Left colon (tissue), 2 donors: ENCODE measurements around the gene GSTM4. TPM values are rescaled to one million over a fixed set of nuclear protein-coding genes. Genes with fewer than 3 reads are reported as not detected.
"Not testable (repeated sequence)": the region's sequence is repeated elsewhere in the genome, so short reads cannot be mapped to it uniquely, and the experiment has no call there.

Experiments used
- ATAC-seq: fragments of 200-7000 bp; cut with Tn5 transposase; one replicate; pipeline ENCODE4 v1.9.1; 2020; ENCODE audit warnings: mild to moderate bottlenecking, moderate library complexity
- DNase-seq, 2 donors: peaks; one replicate each; pipeline ENCODE4 v3.0.0-alpha.2; 2020
- intact Hi-C, 2 donors: fragments of 100-400 bp; cut with DNase I in 1 of 2; cut with micrococcal nuclease in 1 of 2; formaldehyde crosslinking; loops; one replicate each; pipeline versions ENCODE4 v1.11.2 to v1.14.0; 2022; cut with DNase I, micrococcal nuclease
- total RNA-seq, 2 donors: library from RNA; stranded (reverse); fragmentation: NEBNext Ultra II Directional; extraction: Animal tissue kit (Norgen Biotek cat#: 25700); gene quantifications; one replicate each; pipeline ENCODE4 v1.2.1, GENCODE V29; 2021
- donor health status: DM: no; HTN: no; CAD: no.
- donor health status: DM: yes; HTN: yes; CAD: no.

Gene GSTM4
- total RNA-seq, 2 donors from 2014 or later, result 74.8 to 83.5 TPM

DNA sequence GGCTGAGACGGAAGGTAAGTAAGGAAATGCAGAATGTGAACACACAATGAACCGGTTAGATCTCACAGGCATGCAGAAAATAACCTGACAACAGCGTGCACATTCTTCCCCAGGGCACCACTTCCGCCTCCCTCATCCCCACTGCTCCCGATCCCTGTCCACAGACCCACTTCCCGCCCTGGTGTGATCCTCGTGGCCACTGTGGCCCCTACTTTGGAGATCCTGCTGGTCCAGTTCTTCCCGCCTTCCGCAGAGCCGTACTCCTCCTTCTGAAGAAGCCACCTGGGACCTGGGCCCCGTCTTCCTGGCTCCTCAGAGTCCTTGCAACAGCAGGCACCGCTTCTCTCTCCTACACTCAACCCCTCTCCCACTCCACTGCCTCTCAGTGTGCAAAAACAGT lies 1.4 kb upstream of the GSTM4 start:
- ATAC-seq (no peak), DNase-seq (no peak)
- intact Hi-C loops, result no loop called here

DNA sequence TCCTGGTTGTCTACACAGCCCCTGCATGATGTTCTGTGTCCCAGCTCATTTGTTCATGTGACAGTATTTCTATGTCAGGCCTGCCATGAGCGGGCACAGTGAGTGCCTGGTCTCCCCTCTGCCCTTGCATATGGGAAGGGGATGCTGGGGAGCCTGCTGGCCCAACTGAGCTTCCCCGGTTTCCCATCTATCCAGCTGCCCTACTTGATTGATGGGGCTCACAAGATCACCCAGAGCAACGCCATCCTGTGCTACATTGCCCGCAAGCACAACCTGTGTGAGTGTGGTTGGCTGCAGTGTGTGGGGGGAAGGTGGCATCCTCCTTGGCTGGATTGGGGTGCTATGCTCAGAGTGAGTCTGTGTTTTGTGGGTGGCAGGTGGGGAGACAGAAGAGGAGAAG lies 1.5 kb downstream of the GSTM4 start:
- intact Hi-C loops, result no loop called here
- DNase-seq, result no peak
- ATAC-seq, result no peak

GRCh38 chr1:109657970-109658369 lies 2.1 kb downstream of the GSTM4 start:
- DNase-seq, result no peak
- intact Hi-C loops, result no loop called here

DNA sequence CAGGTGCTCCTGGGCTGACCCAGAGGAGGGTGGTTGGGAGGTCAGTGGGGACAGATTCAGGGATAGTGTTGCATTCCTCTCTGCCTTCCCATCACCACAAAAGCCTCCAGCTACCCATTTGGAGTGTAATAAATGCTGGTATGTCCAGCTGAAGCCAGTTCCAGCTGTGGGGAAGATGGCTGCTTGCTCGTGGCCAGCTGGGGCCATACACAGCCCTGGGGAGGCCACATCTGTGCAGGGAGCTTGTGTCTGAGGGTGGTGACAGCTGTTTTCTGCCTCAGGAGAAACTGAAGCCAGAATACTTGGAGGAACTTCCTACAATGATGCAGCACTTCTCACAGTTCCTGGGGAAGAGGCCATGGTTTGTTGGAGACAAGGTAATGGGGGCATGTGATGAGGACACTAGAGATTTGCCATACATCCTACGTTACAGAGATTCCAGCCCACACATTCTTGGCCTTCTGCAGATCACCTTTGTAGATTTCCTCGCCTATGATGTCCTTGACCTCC lies 2.7 kb downstream of the GSTM4 start:
- DNase-seq (no peak), ATAC-seq (no peak)
- intact Hi-C loops, result no loop called here

More at GRCh38 chr1:109657970-109658369, 2.1 kb downstream of the GSTM4 start:
- ATAC-seq, result no peak

GRCh38 chr1:109659145-109659544 lies 3.2 kb downstream of the GSTM4 start:
- ATAC-seq (no peak), DNase-seq (no peak)
- intact Hi-C loops, result no loop called here

DNA sequence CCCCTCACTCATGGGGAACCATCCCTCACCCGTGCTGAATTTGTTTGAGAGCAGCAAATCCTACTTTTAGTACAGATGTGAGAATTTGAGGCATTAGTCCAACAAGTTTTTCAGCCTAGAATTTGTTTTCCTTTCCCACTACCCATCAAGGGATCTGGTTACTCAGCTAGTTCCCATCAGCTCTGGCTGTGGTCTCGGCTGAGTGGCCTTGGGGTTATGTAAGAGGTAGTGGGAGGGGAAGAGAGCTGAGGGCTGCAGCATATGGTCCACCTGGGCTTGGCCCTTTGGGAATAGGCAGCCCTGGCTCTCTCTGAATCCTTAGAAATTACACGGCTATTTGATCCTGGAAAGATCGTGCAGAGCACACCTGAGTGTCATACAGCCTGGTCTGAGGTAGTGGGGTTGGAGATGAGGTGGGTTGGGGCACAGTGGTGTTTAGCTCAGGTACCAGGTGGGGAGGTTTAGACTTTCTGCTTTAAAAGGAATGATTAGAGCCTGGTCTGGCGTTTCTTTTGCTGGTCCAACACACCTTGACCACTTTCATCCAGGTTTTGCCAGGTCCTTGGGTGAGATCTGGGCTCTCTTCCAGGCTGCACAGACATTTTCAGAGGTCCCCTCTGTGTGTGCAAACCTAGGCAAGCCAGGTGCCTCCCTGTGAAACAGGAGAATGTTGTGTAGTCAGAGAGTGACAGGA lies 4.2 kb downstream of the GSTM4 start:
- ATAC-seq, result no peak
- intact Hi-C loops, result no loop called here
- DNase-seq, result no peak

GRCh38 chr1:109660691-109661026 lies 4.8 kb downstream of the GSTM4 start:
- ATAC-seq, DNase-seq, intact Hi-C loops: not testable (repeated sequence)

DNA sequence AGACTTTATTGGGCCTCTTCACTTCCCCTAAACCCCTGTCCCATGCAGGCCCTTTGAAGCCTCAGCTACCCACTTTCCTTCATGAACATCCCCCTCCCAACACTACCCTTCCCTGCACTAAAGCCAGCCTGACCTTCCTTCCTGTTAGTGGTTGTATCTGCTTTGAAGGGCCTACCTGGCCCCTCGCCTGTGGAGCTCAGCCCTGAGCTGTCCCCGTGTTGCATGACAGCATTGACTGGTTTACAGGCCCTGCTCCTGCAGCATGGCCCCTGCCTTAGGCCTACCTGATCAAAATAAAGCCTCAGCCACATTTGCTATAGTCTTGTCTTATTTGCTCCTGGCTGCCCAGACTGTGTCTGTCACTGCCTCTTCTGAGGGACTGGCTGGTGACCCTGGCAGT lies 5.5 kb downstream of the GSTM4 start:
- ATAC-seq, result no peak
- DNase-seq, result no peak
- intact Hi-C loops, result no loop called here

DNA sequence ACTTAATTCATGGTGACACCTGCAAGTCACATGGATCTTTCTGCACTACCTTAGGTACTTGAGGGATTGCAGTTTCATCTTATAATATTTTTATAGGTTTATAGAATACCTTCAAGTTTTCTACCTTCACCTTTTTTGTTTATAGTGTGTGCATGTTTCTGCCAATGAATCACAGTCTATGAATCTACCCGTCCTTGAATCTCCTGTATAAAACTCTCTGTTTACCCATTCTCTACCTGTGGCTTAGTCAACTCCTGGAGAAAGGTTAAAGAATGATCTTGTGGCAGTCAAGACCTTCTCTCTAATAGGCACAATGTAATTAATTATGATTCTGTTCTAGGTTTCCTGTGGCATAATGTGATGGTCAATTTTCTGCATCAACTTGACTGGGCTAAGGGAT lies 8.8 kb downstream of the GSTM4 start:
- no peak for DNase-seq
- intact Hi-C loops, result no loop called here

GRCh38 chr1:109667452-109668122 lies 11.7 kb downstream of the GSTM4 start, which contains the start of gene GSTM2:
GSTM2 (plus strand) TSS chr1:109668057; CDS start chr1:109668116, 59 bp downstream.
- intact Hi-C loops, result no loop called here
- DNase-seq (peak; percentile 91), ATAC-seq (peak; percentile 98)

More for the DNA sequence above, 8.8 kb downstream of the GSTM4 start:
- no peak for ATAC-seq

DNA sequence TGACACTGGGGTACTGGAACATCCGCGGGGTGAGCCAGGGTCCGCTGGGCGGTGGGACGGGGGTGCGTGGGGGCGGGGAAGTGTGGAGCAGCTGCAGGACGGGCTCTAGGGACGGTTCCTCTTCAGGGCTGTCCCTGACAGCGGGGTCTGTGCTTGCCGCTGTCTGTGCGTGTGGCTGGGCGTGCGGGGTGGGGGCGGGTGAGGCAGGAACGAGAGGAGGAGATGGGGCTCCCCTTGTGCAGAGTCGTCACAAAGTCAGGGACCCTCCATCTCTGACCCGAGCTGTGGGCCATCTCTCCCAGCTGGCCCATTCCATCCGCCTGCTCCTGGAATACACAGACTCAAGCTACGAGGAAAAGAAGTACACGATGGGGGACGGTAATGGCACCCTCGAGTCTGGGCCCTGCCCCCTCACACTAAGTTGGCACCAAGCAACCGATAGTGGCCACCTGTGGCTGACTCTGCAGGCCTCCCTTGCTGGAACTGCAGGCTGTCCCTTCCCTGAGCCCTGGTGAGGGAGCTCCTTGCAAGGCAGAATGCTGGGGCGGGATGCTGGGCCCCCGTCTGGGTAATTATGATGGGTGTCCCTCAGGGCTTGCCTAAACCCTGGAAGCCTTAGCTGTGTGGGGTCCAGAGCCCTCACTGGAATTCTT lies 12.3 kb downstream of the GSTM4 start:
- DNase-seq (no peak), ATAC-seq (peak; percentile 25)
- intact Hi-C loops, result no loop called here

DNA sequence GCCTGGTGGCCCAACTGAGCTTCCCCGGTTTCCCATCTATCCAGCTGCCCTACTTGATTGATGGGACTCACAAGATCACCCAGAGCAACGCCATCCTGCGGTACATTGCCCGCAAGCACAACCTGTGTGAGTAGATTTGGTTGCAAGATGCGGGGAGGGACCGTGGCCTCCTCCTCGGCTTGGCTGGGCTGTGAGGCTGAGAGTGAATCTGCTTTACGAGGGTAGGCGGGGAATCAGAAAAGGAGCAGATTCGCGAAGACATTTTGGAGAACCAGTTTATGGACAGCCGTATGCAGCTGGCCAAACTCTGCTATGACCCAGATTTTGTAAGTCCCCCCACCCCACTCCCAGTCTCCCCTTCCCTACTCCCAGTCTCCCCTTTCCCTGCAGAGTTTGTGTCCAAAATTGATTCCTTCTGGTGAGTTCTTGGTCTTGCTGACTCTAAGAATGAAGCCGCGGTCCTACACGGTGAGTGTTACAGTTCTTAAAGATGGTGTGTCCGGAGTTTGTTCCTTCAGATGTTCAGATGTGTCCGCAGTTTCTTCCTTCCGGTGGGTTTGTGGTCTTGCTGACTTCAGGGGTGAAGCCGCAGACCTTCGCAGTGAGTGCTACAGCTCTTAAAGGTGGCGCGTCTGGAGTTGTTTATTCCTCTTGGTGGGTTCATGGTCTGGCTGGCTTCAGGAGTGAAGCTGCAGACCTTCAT lies 13.5 kb downstream of the GSTM4 start:
- DNase-seq (no peak), ATAC-seq (no peak)
- intact Hi-C loops, result no loop called here

- DNase-seq, ATAC-seq, intact Hi-C loops: not testable (repeated sequence)
Observed at GRCh38 chr1:109669949-109670302, 14.0 kb downstream of the GSTM4 start.

DNA sequence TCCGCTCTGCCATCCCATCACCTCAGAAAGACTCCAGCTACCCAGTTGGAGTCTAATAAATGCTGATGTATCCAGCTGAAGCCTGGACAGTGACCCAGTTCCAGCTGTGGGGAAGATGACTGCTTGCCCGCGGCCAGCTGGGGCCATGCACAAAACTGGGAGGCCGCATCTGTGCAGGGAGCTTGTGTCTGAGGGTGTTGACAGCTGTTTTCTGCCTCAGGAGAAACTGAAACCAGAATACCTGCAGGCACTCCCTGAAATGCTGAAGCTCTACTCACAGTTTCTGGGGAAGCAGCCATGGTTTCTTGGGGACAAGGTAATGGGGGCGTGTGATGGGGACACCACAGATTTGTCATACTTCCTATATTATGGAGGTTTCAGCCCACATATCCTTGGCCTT lies 15.2 kb downstream of the GSTM4 start:
- intact Hi-C loops, result no loop called here
- no peak for ATAC-seq
- no peak for DNase-seq

- intact Hi-C loops, ATAC-seq, DNase-seq: not testable (repeated sequence)
Observed at GRCh38 chr1:109673861-109674260, 18.0 kb downstream of the GSTM4 start.

GRCh38 chr1:109676683-109677381 lies 20.9 kb downstream of the GSTM4 start:
- DNase-seq, ATAC-seq, intact Hi-C loops: not testable (repeated sequence)

DNA sequence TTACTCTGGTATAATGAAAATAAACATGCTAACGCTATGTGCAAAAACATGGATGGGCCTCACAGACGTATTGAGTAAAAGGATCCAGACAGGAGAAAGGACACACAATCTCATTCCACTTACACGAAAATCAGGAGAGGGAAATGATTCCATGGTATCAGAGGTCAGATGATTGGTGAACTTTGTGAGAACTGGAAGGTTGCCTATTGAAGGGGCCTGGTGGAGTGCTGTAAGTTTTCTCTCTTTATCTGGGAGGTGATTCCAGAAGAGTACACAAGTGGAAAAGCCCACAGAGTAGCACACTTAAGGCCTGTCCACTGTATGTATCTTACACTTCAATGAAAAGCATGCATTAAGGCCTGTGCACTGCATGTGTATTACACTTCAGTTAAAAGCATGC lies 21.6 kb downstream of the GSTM4 start:
- DNase-seq, result no peak
- ATAC-seq, result no peak
- intact Hi-C loops, result no loop called here

DNA sequence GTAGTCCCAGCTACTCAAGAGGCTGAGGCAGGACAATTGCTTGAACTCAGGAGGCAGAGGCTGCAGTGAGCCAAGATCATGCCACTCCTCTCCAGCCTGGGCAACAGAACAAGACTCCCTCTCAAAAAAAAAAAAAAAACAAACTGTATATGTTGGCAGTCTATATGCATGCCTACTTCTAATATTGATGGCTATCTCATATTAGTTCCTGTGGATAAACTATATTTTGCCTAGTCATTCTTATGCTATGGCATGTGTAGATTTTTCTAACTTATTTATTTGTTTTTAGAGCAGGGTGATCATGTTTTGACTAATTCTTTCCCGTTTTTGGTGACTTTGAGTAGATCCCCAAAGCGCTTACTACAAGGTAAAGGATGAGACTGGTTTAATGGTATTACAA lies 22.7 kb downstream of the GSTM4 start:
- intact Hi-C loops, DNase-seq, ATAC-seq: not testable (repeated sequence)

- intact Hi-C loops, DNase-seq, ATAC-seq: not testable (repeated sequence)
Observed at GRCh38 chr1:109684777-109685176, 28.9 kb downstream of the GSTM4 start.
